Measurements from ENCODE around the gene IL13RA1. TPM values are rescaled to one million over a fixed set of nuclear protein-coding genes. Genes with fewer than 3 reads are reported as not detected.
A peak's percentile ranks its signal among the peaks of the same experiment; 100 is the strongest.
"Not testable (repeated sequence)": the region's sequence is repeated elsewhere in the genome, so short reads cannot be mapped to it uniquely, and the experiment has no call there.

Gene IL13RA1
- total RNA-seq, 1 experiment from 2014 or later: 67.0 TPM

DNA sequence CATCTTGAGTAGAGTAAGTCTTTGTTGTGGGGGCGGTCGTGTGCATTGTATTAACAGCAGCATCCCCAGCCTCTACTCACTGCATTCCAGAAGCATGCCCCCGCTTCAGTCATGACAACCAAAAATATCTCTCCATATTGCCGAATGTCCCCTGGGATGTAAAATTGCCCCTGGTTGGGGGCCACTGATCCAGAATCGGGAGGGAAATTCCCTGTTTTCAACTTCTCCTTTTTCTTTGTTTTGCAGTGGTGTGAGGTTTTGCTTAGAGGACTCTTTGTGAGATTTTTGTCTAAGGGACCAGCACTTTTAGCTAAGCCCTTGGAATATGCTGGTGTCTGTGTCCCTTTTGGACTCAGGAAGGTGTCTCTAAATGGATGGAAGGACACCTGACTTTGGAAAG, 3.0 kb upstream of the IL13RA1 start:
- in situ Hi-C loops (cut with HindIII; ENCODE audit: low pct_unique_long_range_greater_than_20kb, low sequenced_read_pairs): no loop called here
- no peak for DNase-seq (ENCODE audit: low read depth, low spot score)

DNA sequence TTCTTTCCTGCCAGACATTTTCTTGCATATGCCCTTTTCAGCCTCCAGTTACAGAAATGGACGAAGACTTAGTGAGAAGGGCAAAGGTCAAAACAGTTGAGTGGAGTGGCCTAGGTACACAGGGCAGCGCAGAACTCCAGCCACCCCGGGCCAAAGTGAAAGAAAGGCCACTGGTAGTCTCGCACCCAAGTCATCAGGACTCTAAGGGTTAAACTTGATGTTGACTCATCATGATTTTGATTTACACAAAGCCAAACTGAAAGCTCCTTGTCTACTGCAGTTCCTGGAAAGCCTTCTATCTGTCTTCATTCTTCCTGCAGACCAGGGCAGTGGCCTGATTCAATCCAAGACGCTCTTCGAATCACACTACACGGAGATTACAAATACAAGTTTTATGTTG, 2.6 kb upstream of the IL13RA1 start:
- in situ Hi-C loops (cut with HindIII; ENCODE audit: low pct_unique_long_range_greater_than_20kb, low sequenced_read_pairs): no loop called here
- DNase-seq (ENCODE audit: low read depth, low spot score): peak; percentile 60

DNA sequence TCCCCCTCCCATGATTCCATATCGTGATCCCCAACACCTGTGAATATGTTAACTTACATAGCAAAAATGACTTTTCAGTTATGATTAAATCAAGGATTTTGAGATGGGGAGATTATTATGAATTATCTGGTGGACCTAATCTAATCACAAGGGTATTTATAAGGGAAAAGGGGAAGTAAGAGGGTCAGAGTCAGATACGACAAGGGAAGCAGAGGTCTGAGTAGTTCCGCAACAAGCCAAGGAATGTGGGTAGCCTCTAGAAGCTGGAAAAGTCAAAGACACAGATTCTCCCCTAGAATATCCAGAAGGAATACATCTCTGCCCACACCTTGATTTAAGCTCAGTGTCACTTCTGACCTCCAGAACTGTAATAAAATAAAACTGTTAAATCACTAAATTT, 1.0 kb upstream of the IL13RA1 start:
- no peak for DNase-seq (ENCODE audit: low read depth, low spot score)
- in situ Hi-C loops (cut with HindIII; ENCODE audit: low pct_unique_long_range_greater_than_20kb, low sequenced_read_pairs): no loop called here

DNA sequence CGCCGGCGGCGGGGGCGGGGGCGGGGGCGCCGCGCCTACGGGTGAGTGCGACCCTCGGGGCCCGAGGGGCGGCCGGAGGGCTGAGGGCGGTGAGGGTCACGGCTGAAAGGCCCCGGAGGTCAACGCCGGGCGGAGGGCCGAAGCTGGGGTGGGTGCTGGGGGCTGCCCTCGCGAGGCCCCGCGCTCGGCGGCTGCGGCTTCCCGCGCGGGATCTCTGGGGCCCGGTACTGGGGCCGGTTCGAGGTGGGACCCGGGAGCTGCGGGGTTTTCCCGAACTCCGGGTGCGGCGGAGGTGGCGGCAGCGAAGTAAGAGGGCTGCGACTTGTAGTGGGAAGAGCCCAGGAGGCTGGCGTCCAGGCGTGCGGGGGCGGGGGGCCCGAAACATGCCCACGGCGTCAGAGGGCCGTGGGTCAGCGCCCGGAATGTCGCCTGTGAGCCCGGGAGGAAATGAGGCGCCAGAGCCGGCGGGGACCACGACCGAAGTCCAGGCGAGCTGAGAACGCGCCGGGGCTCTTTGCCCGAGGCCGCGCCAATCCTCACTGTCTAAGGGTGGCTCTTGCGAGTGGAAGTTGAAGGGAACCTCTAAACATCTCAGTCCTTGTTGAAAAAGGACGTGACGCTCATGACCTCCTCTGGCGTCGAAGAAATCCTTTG, 407 bp downstream of the IL13RA1 start:
- in situ Hi-C loops (cut with HindIII; ENCODE audit: low pct_unique_long_range_greater_than_20kb, low sequenced_read_pairs): no loop called here
- no peak for DNase-seq (ENCODE audit: low read depth, low spot score)

DNA sequence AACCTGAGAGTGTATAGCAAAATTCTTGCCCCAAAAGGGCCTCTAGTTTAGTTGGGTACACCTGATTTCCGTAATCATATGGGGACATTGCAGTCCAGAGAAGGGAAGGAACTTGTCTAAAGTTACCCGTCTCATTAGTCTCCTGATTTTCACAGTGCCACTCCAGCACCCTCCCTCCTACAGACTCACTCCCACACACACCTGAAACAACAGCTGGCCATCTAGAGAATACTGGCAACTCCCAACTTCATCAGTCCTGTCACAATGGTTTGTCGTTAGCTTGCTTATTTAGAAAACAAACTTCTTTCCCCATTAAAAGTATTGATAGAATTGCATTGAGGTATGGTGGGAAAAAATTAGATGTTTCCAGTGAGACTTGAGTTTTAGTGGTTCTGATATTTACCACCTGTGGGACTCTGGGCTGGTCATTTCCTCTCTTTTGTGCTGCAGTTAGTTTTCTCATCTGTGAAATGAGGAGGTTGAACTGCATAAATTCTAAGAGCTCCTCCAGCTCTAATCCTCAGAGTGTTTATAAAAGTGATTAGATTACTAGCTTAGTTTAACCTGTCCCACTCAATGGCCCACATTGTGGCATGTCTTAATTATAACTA, 1.7 kb downstream of the IL13RA1 start:
- no peak for DNase-seq (ENCODE audit: low read depth, low spot score)
- in situ Hi-C loops (cut with HindIII; ENCODE audit: low pct_unique_long_range_greater_than_20kb, low sequenced_read_pairs): no loop called here

DNA sequence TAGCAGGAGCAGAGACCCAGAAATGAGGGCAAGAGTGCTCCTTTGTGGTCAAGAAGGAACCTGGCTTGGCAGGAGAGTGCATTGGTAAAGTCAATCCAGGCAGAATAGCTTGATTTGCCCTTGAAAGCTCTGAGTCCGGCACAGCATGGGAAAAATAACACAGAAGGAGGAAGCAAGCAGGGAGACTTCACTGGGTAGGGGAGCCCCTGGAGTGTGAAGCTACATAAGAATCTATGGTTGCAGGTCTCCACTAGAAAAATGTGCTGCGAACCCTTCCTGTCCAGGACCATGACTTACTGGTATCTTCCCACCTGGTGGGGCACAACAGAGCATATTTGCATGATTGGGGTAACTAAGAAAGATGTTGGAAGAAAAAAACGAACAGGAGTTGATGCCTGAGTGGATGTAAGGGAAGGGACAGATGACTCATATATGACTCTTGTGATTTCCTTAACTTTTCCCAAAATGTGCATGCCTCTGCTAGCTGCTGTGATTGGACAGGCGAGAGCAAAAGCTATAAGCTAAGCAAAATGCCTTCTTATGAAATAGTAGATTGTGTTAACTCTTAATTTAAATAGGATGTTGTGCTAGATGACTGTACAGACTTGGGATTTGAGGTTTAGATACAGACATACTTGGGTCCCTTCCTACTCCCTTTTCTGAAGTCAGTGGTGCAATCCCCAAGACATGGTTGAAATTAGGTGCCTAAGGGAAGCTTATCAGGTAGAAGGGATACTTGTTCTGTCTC, 3.3 kb downstream of the IL13RA1 start:
- in situ Hi-C loops (cut with HindIII; ENCODE audit: low pct_unique_long_range_greater_than_20kb, low sequenced_read_pairs): no loop called here
- DNase-seq (ENCODE audit: low read depth, low spot score): no peak

DNA sequence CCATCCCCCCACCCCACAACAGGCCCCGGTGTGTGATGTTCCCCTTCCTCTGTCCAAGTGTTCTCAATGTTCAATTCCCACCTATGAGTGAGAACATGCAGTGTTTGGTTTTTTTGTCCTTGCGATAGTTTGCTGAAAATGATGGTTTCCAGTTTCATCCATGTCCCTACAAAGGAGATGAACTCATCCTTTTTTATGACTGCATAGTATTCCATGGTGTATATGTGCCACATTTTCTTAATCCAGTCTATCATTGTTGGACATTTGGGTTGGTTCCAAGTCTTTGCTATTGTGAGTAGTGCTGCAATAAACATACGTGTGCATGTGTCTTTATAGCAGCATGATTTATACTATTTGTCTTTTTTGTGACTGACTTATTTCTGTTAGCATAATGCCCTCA, 5.1 kb downstream of the IL13RA1 start:
- in situ Hi-C loops (cut with HindIII; ENCODE audit: low pct_unique_long_range_greater_than_20kb, low sequenced_read_pairs); DNase-seq (ENCODE audit: low read depth, low spot score): not testable (repeated sequence)

DNA sequence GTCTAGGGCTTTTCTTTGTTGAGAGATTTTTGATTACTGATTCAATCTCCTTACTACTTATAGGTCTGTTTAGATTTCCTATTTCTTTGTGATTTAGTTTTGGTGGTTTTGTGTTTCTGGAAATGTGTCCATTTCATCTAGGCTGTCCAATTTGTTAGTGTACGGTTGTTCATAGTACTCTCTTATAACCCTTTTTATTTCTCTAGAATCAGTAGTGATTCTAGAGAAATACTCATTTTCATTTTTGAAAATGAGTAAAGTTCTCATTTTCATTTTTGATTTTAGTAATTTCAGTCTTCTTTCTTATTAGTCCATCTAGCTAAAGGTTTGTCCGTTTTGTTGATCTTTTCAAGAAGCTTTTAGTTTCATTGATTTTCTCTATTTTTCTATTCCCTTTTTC, 7.5 kb downstream of the IL13RA1 start:
- no peak for DNase-seq (ENCODE audit: low read depth, low spot score)
- in situ Hi-C loops (cut with HindIII; ENCODE audit: low pct_unique_long_range_greater_than_20kb, low sequenced_read_pairs): no loop called here

DNA sequence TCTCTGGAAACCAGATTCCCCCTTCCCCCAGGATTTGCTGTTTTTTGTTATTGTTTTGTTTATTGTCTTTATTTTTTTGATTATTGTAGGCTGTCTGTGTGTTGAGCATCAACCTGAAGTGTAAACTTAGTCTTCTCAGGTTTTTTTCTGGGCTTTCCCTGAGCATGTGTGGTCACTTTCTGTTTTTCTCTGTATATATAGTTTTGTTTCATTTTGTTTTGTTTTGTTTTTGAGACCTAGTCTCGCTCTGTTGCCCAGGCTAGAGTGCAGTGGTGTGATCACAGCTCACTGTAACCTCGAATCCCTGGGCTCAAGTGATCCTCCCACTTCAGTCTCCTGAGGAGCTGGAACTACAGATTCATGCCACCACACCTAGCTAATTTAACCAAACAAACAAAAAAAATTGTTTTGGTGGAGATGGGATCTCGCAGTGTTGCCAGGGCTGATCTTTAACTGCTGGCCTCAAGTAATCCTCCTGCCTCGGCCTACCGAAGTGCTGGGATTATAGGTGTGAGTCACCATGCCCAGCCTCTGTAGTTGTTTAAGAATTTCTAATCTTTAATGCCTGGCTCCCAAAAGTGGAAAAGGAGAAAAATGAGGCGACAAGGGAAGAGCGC, 9.1 kb downstream of the IL13RA1 start:
- no peak for DNase-seq (ENCODE audit: low read depth, low spot score)
- in situ Hi-C loops (cut with HindIII; ENCODE audit: low pct_unique_long_range_greater_than_20kb, low sequenced_read_pairs): no loop called here

DNA sequence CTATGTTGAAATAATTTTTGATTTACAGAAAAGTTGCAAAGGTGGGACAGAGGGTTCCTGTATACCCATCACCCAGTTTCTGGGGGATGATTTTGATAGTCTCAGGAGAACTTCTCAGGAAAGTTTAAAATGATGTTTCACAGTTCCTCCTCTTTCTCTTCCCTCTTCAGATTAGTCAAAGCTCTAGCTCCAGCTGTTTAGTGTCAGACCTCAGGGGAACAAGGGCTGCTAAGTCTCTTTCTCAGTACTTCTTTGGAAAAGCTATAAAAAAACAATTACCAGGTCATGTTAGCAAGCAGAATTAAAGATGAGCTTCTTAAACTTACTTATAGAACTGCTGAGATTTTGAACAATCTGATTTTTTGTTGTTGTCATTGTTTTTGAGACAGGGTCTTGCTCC, 12.2 kb downstream of the IL13RA1 start:
- DNase-seq (ENCODE audit: low read depth, low spot score): no peak

DNA sequence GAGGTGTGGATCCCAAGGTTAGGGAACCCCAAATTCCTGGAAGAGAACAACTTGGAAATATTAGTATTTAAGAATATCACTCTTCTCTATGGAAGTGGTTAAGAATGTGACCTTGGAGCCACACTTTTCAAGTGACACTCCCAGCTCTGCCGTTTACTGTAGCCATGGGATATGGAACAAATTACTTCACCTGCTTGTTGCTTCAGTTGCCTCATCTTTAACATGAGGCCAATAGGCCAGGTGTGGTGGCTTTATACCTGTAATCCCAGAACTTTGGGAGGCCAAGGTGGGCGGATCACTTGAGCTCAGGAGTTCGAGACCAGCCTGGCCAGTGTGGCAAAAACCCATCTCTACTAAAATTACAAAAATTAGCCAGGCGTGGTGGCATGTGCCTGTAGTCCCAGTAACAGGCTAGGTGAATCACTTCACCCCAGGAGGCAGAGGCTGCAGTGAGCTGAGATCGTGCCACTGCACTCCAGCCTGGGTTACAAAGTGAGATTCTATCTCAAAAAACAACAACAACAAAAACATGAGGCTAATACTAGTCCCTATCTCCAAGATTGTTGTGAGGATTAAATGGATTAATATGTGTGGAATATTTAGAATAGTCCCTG, 13.0 kb downstream of the IL13RA1 start:
- DNase-seq (ENCODE audit: low read depth, low spot score): no peak

More for the DNA sequence above, 12.2 kb downstream of the IL13RA1 start:
- in situ Hi-C loops (cut with HindIII; ENCODE audit: low pct_unique_long_range_greater_than_20kb, low sequenced_read_pairs): no loop called here

DNA sequence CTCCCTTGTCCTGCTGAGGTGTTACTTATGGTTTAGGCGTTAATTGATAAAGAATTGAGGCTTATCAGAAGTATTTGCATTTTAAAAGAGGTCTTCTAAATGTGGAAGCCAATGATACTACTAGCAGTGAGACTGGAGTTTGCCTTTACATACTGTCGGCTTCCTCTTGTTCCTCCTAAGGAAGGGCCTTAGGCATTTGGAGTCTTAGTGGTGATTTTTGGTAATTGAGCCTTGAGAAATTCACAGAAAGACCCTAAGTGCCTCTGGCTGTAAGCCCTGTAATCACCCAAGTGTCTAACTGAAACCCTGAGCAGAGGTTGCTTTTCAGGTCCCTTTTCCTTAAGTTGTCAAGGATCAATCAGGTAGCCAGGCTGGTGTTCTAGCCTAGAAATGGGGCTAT, 14.8 kb downstream of the IL13RA1 start:
- DNase-seq (ENCODE audit: low read depth, low spot score): no peak
- in situ Hi-C loops (cut with HindIII; ENCODE audit: low pct_unique_long_range_greater_than_20kb, low sequenced_read_pairs): no loop called here

More for the DNA sequence above, 13.0 kb downstream of the IL13RA1 start:
- in situ Hi-C loops (cut with HindIII; ENCODE audit: low pct_unique_long_range_greater_than_20kb, low sequenced_read_pairs): no loop called here

DNA sequence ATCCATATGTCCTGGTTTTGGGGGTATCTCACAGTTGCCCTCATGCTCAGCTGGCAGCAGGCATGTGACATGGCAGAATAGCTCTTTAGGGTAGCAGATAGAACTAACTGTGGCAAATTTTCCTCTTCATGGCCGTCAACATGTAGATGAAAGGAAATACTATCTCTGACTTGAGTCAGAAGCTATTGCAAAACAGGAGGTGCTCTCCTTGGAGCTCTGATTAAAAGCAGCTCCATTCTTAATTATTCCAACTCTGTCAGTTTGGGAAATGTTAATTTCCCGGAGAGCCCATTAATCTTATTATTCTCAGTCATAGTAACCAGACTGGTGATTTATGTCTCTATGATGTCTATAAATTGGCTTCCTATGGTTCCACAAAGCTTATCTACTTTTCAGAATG, 18.2 kb downstream of the IL13RA1 start:
- in situ Hi-C loops (cut with HindIII; ENCODE audit: low pct_unique_long_range_greater_than_20kb, low sequenced_read_pairs): no loop called here
- no peak for DNase-seq (ENCODE audit: low read depth, low spot score)

DNA sequence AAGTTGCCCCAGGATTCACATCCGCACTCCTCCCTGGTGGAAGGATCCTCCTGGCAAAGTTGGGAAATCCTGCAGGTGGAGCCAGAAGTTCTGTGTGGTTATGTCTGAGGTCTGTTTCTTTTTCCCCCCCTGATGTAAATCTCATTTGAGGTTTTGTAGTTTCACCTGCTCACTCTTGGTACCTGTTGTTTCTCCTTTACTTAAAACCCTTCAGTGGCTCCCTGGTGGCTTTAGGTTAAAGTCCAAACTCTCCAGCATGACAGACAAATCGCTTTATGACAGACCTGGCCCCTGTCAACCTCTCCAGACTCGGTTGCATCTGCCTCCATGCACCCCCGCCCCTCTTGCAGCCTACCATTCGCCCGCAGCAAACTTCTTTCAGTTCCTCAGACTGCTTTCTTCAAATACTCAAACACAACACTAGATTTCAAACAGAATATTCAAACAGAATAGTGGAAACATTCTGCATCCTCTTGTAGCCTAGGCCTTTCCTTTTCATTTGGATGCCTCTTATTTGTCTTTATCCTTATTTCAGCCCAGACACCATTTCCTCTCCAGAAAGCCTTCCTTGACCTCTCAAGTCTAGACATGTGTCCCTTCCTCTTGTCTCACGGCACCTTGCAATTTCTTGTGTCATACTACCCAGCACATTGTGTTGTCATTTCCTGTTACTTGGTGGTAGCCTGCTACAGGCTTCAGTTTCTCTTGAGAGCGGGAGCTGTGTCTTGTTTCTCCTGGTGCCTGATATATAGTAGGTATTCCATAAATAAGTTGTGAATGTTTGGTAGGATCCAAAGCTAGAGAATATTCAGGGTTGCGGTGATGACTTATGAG, 24.8 kb downstream of the IL13RA1 start:
- in situ Hi-C loops (cut with HindIII; ENCODE audit: low pct_unique_long_range_greater_than_20kb, low sequenced_read_pairs): no loop called here
- no peak for DNase-seq (ENCODE audit: low read depth, low spot score)

DNA sequence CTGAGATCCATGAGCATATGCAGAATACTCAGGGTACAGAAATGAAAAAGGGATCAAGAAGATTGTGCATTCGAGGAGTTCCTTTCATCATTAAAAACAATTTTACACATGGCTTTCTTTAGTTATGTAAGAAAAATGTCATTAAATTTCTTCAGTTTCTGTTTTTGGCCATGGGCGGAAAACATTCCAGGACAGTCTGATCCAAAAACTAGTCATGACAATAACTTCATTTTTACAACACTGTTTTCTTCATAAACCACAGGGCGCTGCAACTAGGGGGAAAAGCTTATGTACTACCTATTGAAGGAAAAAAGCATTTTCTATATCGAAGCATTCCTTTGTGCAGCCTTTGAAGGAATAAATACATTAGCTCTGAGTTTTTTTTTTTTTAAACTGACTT, 28.2 kb downstream of the IL13RA1 start:
- in situ Hi-C loops (cut with HindIII; ENCODE audit: low pct_unique_long_range_greater_than_20kb, low sequenced_read_pairs): no loop called here
- DNase-seq (ENCODE audit: low read depth, low spot score): no peak

DNA sequence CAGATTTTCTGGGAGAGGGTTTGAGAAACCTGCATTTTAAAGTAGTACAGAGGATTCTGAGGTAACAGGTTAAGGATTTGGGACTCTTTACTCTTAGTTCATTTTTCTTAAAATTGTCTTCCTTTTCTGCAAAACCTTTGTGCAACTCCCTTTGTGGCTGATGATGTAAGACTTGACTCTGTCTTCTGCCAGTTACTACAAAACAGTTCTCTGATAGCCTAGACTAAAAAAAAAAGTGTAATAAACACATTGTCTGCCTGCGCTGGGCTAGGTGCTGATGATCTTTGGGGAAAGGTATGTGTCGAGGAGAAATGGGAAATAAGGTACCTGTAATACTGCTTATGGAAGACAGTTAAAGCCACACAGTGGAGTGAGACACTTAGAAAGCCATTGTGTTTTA, 28.7 kb downstream of the IL13RA1 start:
- DNase-seq (ENCODE audit: low read depth, low spot score): no peak
- in situ Hi-C loops (cut with HindIII; ENCODE audit: low pct_unique_long_range_greater_than_20kb, low sequenced_read_pairs): no loop called here

DNA sequence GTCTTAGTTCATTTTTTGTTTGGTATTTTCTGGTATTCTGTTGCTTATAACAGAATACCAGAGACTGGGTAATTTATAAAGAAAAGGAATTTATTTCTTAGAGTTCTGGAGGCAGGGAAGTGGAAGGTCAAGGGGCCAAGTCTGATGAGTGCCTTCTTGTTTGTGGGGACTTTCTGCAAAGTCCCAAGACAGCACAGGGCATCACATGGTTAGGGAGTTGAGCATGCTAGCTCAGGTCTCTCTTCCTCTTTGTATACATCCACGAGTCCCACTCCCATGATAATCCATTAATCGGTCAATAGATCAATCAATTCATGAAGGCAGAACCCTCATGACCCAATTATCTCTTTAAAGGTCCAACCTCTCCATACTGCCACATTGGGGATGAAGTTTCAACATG, 31.1 kb downstream of the IL13RA1 start:
- in situ Hi-C loops (cut with HindIII; ENCODE audit: low pct_unique_long_range_greater_than_20kb, low sequenced_read_pairs): no loop called here
- no peak for DNase-seq (ENCODE audit: low read depth, low spot score)

Measured in SK-MEL-5 (cell line).